Heart left ventricle (tissue), 16 donors: Measurements from ENCODE around the gene RASGRP1. TPM values are rescaled to one million over a fixed set of nuclear protein-coding genes. Genes with fewer than 3 reads are reported as not detected.

Experiments
- ATAC-seq, 4 donors: fragments of 200-7000 bp; cut with Tn5 transposase; one replicate each; pipeline ENCODE4 v1.9.1; 2020 to 2022; ENCODE audit warnings: moderate library complexity in 4 of 4, mild to moderate bottlenecking in 3 of 4, moderate number of reproducible peaks in 1 of 4
- DNase-seq, 5 donors: peaks; one replicate each; pipeline ENCODE4 v3.0.0-alpha.2; 2020
- H3K27ac ChIP-seq, 12 donors: fragments of 200-600 bp; sonication (generic) in 4 of 12; one replicate each; pipeline versions ENCODE4 v1.5.0 to v1.8.0; 2016 to 2022; ENCODE audit warnings: mild to moderate bottlenecking in 2 of 12
- H3K27me3 ChIP-seq, 9 donors: fragments of 200-600 bp; sonication (generic) in 2 of 9; one replicate each; pipeline versions ENCODE4 v1.5.1 to v1.8.0; 2016 to 2022; ENCODE audit warnings: mild to moderate bottlenecking in 3 of 9
- H3K36me3 ChIP-seq, 9 donors: fragments of 200-600 bp; sonication (generic) in 2 of 9; one replicate each; pipeline versions ENCODE4 v1.5.0 to v1.8.0; 2018 to 2022; ENCODE audit warnings: mild to moderate bottlenecking in 2 of 9
- H3K4me1 ChIP-seq, 12 donors: fragments of 200-600 bp; sonication (generic) in 4 of 12; one replicate each; pipeline versions ENCODE4 v1.5.0 to v1.8.0; 2016 to 2022; ENCODE audit warnings: mild to moderate bottlenecking in 3 of 12
- H3K4me3 ChIP-seq, 12 donors: fragments of 200-600 bp; sonication (generic) in 4 of 12; one replicate each; pipeline versions ENCODE4 v1.5.0 to v1.8.0; 2017 to 2022; ENCODE audit warnings: mild to moderate bottlenecking in 9 of 12, moderate library complexity in 4 of 12
- H3K9me3 ChIP-seq, 12 donors: fragments of 200-600 bp; sonication (generic) in 4 of 12; one replicate each; pipeline versions ENCODE4 v1.5.0 to v1.8.0; 2016 to 2022; ENCODE audit warnings: mild to moderate bottlenecking in 1 of 12
- CTCF ChIP-seq, 12 donors: fragments of 200-600 bp; sonication (generic) in 4 of 12; IDR thresholded peaks; one replicate each; pipeline versions ENCODE4 v1.5.0 to v1.8.0; 2018 to 2022; ENCODE audit warnings: antibody characterized with exemption in 12 of 12, mild to moderate bottlenecking in 5 of 12
- POLR2A ChIP-seq, 2 donors: fragments of 450-650 bp; IDR thresholded peaks; one replicate each; pipeline ENCODE4 v1.6.1; 2017; ENCODE audit warnings: antibody characterized with exemption in 2 of 2, mild to moderate bottlenecking in 2 of 2, moderate library complexity in 2 of 2
- WGBS, 4 donors: extraction: QIAGEN DNeasy Blood & Tissue Kit in 2 of 4; methylation state at CpG; one replicate each; pipeline versions ENCODE4 v1.1.5 to v1.1.7; 2013 to 2018; 5-methylcytosine and 5-hydroxymethylcytosine counted together
- intact Hi-C, 10 donors: fragments of 100-400 bp; cut with DNase I; formaldehyde crosslinking; loops; one replicate each; pipeline versions ENCODE4 v1.11.1 to v1.14.2; 2022
- polyA plus RNA-seq, 2 donors: library from polyadenylated mRNA; stranded (reverse); fragments of 200-250 nt; gene quantifications; one replicate each; pipeline ENCODE4 v1.2.3, GENCODE V29; 2013
- total RNA-seq, 9 donors: library from RNA; depleted of rRNA in 2 of 9; stranded (reverse); fragments of >200 nt in 2 of 9; fragmentation: NEBNext Ultra II Directional in 3 of 9; extraction: Animal tissue kit (Norgen Biotek cat#: 25700) in 3 of 9; gene quantifications; one replicate each; pipeline versions ENCODE4 v1.1.0 to v1.2.4, GENCODE V29; 2016 to 2023
- donor health status: ischemic (EF 13 %, LVEDD 7.1; RV severe dilation, severe dysfunction).
- donor health status: healthy with polysubstance abuse.
- donor health status: DM: no; HTN: yes; CAD: no.
- donor health status: DM: no; HTN: no; CAD: no.
- donor health status: ischemic (EF 25% LVEDD 6.9; RV normal size, moderate dysfunction).
- donor health status: ischemic (EF 25% LVEDD 5.7; RV mildly dilated, moderate dysfunction).
- donor health status: healthy.
- donor health status: DM: yes; HTN: yes; CAD: no.
- donor health status: ischemic (EF 35%, LVEDD 5.7; RV mildly dilated, moderate dysfunction).
- donor health status: nonischemic (EF 11% LVEDD 7.7; RV severe dilation, severe dysfunction).
- donor health status: DM: yes; HTN: yes; CAD: no.
- donor health status: PGD.
- donor health status: ischemic (EF 29% LVEDD 5.4; RV normal size, mild dysfunction).
- donor health status: nonischemic (EF 23%, LVEDD 6.1; RV moderate dilation, normal function).

Gene RASGRP1
- total and polyA plus RNA-seq, 11 donors = 0.03 to 5.5 (median 0.54) TPM; not detected in 1

DNA sequence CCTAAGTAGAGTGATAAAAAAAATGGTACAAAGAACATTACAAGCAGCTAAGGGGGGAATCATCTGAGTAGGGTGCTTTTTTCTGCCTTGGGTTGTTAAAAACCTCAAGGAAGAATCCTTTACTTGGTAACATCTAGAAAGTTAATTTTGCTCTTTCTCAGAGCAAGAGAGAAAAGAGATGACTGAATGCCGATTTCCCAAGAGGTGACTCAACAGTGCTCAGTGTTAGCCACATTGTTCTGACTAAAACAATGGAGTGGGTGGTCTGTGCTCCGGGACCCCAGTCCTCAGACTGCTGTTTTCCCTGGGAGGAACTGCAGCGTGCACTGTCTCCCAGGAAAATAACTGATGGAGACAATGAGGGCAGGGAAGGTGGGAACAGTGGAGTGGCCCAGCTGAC is 41.1 kb upstream of the RASGRP1 start:
- peaks cover 0 to 9% (median 0%) of the 10 kb centered on the region in 12 donors for H3K4me1 ChIP-seq
- intact Hi-C loops = no loop called here
- ATAC-seq (no peak), DNase-seq (no peak)
- H3K27ac ChIP-seq = no peak overlapping the region
- no peaks in the 10 kb centered on the region for H3K36me3 ChIP-seq
- TF ChIP-seq CTCF (IDR thresholded peaks at IDR 0.05) = no peak
- no peak for TF ChIP-seq POLR2A (IDR thresholded peaks at IDR 0.05)
- no peaks in the 10 kb centered on the region for H3K9me3 ChIP-seq
- WGBS, 4 donors = 76 to 83% (median 78%) methylated on average over 3 of the region's 3 CpGs
- peaks cover 0 to 5% (median 0%) of the 10 kb centered on the region in 9 donors for H3K27me3 ChIP-seq
- no peak overlapping the region for H3K4me3 ChIP-seq

- TF ChIP-seq CTCF (IDR thresholded peaks at IDR 0.05) = no peak
- no peak for TF ChIP-seq POLR2A (IDR thresholded peaks at IDR 0.05)
- Histone ChIP-seq H3K36me3 (no peaks in the 10 kb centered on the region), H3K4me3 (no peak overlapping the region), H3K4me1 (no peaks in the 10 kb centered on the region), H3K27ac (no peak overlapping the region), H3K27me3 (peaks cover 0 to 5% (median 0%) of the 10 kb centered on the region in 9 donors), H3K9me3 (no peaks in the 10 kb centered on the region)
- DNase-seq (no peak), ATAC-seq (no peak)
- intact Hi-C loops = no loop called here
- 91 to 95% (median 95%) methylated on average over 5 of the region's 5 CpGs for WGBS, 4 donors
Measured at GRCh38 chr15:38603672-38604071, 39.1 kb upstream of the RASGRP1 start.

- H3K27ac ChIP-seq = no peak overlapping the region
- WGBS, 4 donors = 74 to 85% (median 77%) methylated on average over 7 of the region's 7 CpGs
- no peaks in the 10 kb centered on the region for H3K9me3 ChIP-seq
- no peak overlapping the region for H3K4me3 ChIP-seq
- H3K36me3 ChIP-seq = no peaks in the 10 kb centered on the region
- intact Hi-C loops = no loop called here
- peaks cover 0 to 5% (median 0%) of the 10 kb centered on the region in 9 donors for H3K27me3 ChIP-seq
- ATAC-seq (no peak), DNase-seq (no peak)
- no peaks in the 10 kb centered on the region for H3K4me1 ChIP-seq
- TF ChIP-seq CTCF (IDR thresholded peaks at IDR 0.05) = no peak
- no peak for TF ChIP-seq POLR2A (IDR thresholded peaks at IDR 0.05)
Measured at GRCh38 chr15:38602910-38603670, 38.5 kb upstream of the RASGRP1 start.

DNA sequence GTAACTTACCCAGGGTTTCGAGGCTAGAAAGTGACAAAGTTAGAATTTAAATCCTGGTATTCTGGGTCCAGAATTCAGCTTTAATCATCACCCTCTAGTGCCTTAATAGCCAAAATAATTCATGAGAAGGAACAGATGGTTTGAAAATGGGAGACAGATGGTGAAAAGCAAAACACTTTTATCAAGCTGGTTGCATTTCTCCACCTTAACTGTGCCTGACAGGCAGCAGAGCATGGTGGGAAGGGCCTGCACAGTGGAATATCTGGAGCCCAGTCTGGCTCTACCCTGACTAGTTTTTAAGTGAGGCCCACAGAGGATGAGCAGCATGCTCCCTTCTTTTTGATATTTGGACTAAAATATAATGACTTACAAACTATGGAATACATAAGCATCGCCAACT is 35.6 kb upstream of the RASGRP1 start:
- no peak overlapping the region for H3K4me3 ChIP-seq
- H3K4me1 ChIP-seq = no peaks in the 10 kb centered on the region
- TF ChIP-seq CTCF (IDR thresholded peaks at IDR 0.05) (no peak), POLR2A (IDR thresholded peaks at IDR 0.05) (no peak)
- H3K27ac ChIP-seq = no peak overlapping the region
- WGBS, 4 donors = 89 to 96% (median 94%) methylated on average over 2 of the region's 2 CpGs
- DNase-seq (no peak), ATAC-seq (no peak)
- H3K36me3 ChIP-seq = no peaks in the 10 kb centered on the region
- intact Hi-C loops = no loop called here
- no peaks in the 10 kb centered on the region for H3K9me3 ChIP-seq
- H3K27me3 ChIP-seq = no peaks in the 10 kb centered on the region
